Measurements from ENCODE around the gene BHLHE40. TPM values are rescaled to one million over a fixed set of nuclear protein-coding genes. Genes with fewer than 3 reads are reported as not detected.

BHLHE40 gene
- total and polyA plus RNA-seq, 10 of the 15 experiments (the other 5 are each of a cell fraction or from before 2014, with no cell fraction given) = 25.2 to 106 (median 51.4) TPM

GRCh38 chr3:4936982-4937614 lies 42.1 kb upstream of the BHLHE40 start (continued):
- TF ChIP-seq ATF2 (IDR thresholded peaks at IDR 0.05; ENCODE audit: low read length) (peak; percentile 71; the same call in 1 of the 2 replicates), USF2 (IDR thresholded peaks at IDR 0.05; ENCODE audit: borderline replicate concordance, low read depth, low read length) (no peak), ZNF384 (IDR thresholded peaks at IDR 0.05; ENCODE audit: borderline replicate concordance, low read depth, low read length) (no peak), LARP7 (IDR thresholded peaks at IDR 0.05) (no peak), MYC (IDR thresholded peaks at IDR 0.05; ENCODE audit: insufficient read depth, insufficient read length, insufficient replicate concordance, low read length, severe bottlenecking) (no peak), KLF5 (IDR thresholded peaks at IDR 0.05; ENCODE audit: partially characterized antibody) (no peak), HDAC2 (IDR thresholded peaks at IDR 0.05) (no peak), E4F1 (IDR thresholded peaks at IDR 0.05; ENCODE audit: borderline replicate concordance, partially characterized antibody) (no peak), ZBED1 (IDR thresholded peaks at IDR 0.05; ENCODE audit: borderline replicate concordance) (0 out of 2 replicates have a peak, but pooled peaks have one; percentile 26), RELA (IDR thresholded peaks at IDR 0.05; ENCODE audit: borderline replicate concordance, partially characterized antibody) (no peak), SIX5 (IDR thresholded peaks at IDR 0.05; ENCODE audit: low read depth, low read length, severe bottlenecking) (no peak), MEF2A (IDR thresholded peaks at IDR 0.05; ENCODE audit: insufficient read depth, low read depth, low read length) (no peak), EZH2 (IDR thresholded peaks at IDR 0.05; ENCODE audit: borderline replicate concordance, control insufficient read depth, low read depth, low read length) (no peak), POLR2A (IDR thresholded peaks at IDR 0.05; ENCODE audit: low read depth, low read length) (no peak), MEF2B (IDR thresholded peaks at IDR 0.05; ENCODE audit: partially characterized antibody, poor library complexity, severe bottlenecking) (no peak)
- TF ChIP-seq, protein P1, sequence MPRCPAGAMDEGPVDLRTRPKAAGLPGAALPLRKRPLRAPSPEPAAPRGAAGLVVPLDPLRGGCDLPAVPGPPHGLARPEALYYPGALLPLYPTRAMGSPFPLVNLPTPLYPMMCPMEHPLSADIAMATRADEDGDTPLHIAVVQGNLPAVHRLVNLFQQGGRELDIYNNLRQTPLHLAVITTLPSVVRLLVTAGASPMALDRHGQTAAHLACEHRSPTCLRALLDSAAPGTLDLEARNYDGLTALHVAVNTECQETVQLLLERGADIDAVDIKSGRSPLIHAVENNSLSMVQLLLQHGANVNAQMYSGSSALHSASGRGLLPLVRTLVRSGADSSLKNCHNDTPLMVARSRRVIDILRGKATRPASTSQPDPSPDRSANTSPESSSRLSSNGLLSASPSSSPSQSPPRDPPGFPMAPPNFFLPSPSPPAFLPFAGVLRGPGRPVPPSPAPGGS (IDR thresholded peaks at IDR 0.05; ENCODE audit: borderline replicate concordance, insufficient read depth, low read depth, low read length, poor library complexity, severe bottlenecking) = no peak
- TF ChIP-seq, protein P2, sequence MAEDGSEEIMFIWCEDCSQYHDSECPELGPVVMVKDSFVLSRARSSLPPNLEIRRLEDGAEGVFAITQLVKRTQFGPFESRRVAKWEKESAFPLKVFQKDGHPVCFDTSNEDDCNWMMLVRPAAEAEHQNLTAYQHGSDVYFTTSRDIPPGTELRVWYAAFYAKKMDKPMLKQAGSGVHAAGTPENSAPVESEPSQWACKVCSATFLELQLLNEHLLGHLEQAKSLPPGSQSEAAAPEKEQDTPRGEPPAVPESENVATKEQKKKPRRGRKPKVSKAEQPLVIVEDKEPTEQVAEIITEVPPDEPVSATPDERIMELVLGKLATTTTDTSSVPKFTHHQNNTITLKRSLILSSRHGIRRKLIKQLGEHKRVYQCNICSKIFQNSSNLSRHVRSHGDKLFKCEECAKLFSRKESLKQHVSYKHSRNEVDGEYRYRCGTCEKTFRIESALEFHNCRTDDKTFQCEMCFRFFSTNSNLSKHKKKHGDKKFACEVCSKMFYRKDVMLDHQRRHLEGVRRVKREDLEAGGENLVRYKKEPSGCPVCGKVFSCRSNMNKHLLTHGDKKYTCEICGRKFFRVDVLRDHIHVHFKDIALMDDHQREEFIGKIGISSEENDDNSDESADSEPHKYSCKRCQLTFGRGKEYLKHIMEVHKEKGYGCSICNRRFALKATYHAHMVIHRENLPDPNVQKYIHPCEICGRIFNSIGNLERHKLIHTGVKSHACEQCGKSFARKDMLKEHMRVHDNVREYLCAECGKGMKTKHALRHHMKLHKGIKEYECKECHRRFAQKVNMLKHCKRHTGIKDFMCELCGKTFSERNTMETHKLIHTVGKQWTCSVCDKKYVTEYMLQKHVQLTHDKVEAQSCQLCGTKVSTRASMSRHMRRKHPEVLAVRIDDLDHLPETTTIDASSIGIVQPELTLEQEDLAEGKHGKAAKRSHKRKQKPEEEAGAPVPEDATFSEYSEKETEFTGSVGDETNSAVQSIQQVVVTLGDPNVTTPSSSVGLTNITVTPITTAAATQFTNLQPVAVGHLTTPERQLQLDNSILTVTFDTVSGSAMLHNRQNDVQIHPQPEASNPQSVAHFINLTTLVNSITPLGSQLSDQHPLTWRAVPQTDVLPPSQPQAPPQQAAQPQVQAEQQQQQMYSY (CRISPR knock-in tag; IDR thresholded peaks at IDR 0.05) = no peak
- TF ChIP-seq, protein P3, sequence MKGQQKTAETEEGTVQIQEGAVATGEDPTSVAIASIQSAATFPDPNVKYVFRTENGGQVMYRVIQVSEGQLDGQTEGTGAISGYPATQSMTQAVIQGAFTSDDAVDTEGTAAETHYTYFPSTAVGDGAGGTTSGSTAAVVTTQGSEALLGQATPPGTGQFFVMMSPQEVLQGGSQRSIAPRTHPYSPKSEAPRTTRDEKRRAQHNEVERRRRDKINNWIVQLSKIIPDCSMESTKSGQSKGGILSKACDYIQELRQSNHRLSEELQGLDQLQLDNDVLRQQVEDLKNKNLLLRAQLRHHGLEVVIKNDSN (IDR thresholded peaks at IDR 0.05; ENCODE audit: borderline replicate concordance, extremely low read length, insufficient read depth, low read depth, low read length) = no peak

All from GM12878 (cell line).